Body of pancreas (tissue), 4 donors: ENCODE measurements around the gene SPPL2C. TPM values are rescaled to one million over a fixed set of nuclear protein-coding genes. Genes with fewer than 3 reads are reported as not detected.

Experiments
- ATAC-seq: fragments of 150-250 bp; one replicate; pipeline ENCODE4 v1.9.1; 2016
- DNase-seq, 4 donors: peaks; one replicate each; pipeline ENCODE4 v3.0.0-alpha.2; 2019
- H3K27ac ChIP-seq, 4 donors: fragments of 200-600 bp; sonication (generic); 1 replicate in 3 of 4; 2 replicates in 1 of 4; pipeline versions ENCODE4 v1.5.1 to v1.6.1; 2016 to 2019; ENCODE audit warnings: mild to moderate bottlenecking in 1 of 4, mixed read lengths in 1 of 4, moderate library complexity in 1 of 4
- H3K27me3 ChIP-seq, 2 donors: fragments of 200-600 bp; sonication (generic); one replicate each; pipeline ENCODE4 v1.6.0; 2016; ENCODE audit warnings: mild to moderate bottlenecking in 1 of 2
- H3K36me3 ChIP-seq, 2 donors: fragments of 200-600 bp; sonication (generic); replicated peaks in 1 of 2; 2 replicates each; pipeline ENCODE4 v1.5.1; 2016; ENCODE audit warnings: low read depth in 2 of 2; ENCODE audit not compliant: insufficient read depth in 1 of 2
- H3K4me1 ChIP-seq: fragments of 200-600 bp; sonication (generic); one replicate; pipeline ENCODE4 v1.6.0; 2016
- H3K4me3 ChIP-seq, 2 donors: fragments of 200-600 bp; sonication (generic); 1 replicate in 1 of 2; 2 replicates in 1 of 2; pipeline ENCODE4 v1.5.1; 2016 to 2019
- H3K9me3 ChIP-seq, 3 donors: fragments of 200-600 bp; sonication (generic); 1 replicate in 2 of 3; 2 replicates in 1 of 3; pipeline ENCODE4 v1.5.1; 2016
- CTCF ChIP-seq, 7 experiments: fragments of 450-650 bp in 4 of 7; fragments of 200-600 bp in 3 of 7; sonication (generic) in 3 of 7; IDR thresholded peaks; one replicate each; pipeline ENCODE4 v1.5.1; 2016 to 2019; ENCODE audit warnings: antibody characterized with exemption in 7 of 7
- POLR2A ChIP-seq, 3 donors: fragments of 450-650 bp; IDR thresholded peaks; one replicate each; pipeline ENCODE4 v1.6.1; 2016; ENCODE audit warnings: antibody characterized with exemption in 3 of 3, mild to moderate bottlenecking in 2 of 3
- WGBS, 2 donors: methylation state at CpG; one replicate each; pipeline ENCODE4 v1.1.5; 2017; 5-methylcytosine and 5-hydroxymethylcytosine counted together
- intact Hi-C: fragments of 100-400 bp; cut with DNase I; formaldehyde crosslinking; loops from one replicate; pipeline ENCODE4 v1.15.1; 2023
- total RNA-seq, 2 donors: library from RNA; depleted of rRNA; stranded (reverse); fragments of >200 nt; gene quantifications; one replicate each; pipeline ENCODE4 v1.1.0, GENCODE V29; 2016

The SPPL2C gene
- total RNA-seq, 2 donors from 2014 or later: not detected

DNA sequence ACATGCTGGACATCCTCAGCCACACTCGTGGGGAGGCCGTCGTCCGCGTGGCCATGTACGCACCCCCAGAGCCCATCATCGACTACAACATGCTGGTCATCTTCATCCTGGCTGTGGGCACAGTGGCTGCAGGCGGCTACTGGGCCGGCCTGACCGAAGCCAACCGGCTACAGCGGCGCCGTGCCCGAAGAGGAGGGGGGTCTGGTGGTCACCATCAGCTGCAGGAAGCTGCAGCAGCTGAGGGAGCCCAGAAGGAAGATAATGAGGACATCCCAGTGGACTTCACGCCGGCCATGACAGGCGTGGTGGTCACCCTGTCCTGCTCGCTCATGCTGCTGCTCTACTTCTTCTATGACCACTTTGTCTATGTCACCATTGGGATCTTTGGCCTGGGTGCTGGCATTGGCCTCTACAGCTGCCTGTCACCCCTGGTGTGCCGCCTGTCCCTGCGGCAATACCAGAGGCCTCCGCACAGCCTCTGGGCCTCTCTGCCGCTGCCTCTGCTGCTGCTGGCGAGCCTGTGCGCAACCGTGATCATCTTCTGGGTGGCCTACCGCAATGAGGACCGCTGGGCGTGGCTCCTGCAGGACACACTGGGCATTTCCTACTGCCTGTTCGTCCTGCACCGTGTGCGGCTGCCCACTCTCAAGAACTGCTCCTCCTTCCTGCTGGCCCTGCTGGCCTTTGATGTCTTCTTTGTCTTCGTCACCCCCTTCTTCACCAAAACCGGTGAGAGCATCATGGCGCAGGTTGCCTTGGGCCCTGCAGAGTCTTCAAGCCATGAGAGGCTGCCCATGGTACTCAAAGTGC lies 900 bp downstream of the SPPL2C start:
- H3K36me3 ChIP-seq: no peaks in the 10 kb centered on the region
- no peaks in the 10 kb centered on the region for H3K9me3 ChIP-seq
- DNase-seq (no peak), ATAC-seq (no peak)
- 85 to 87% methylated on average over 23 to 32 of the region's 35 CpGs for WGBS, 2 donors
- H3K4me3 ChIP-seq: no peak overlapping the region
- H3K27ac ChIP-seq: no peak overlapping the region
- intact Hi-C loops: no loop called here
- no peaks in the 10 kb centered on the region for H3K27me3 ChIP-seq
- no peak for TF ChIP-seq POLR2A (IDR thresholded peaks at IDR 0.05)
- TF ChIP-seq CTCF (IDR thresholded peaks at IDR 0.05): no peak
- no peaks in the 10 kb centered on the region for H3K4me1 ChIP-seq

DNA sequence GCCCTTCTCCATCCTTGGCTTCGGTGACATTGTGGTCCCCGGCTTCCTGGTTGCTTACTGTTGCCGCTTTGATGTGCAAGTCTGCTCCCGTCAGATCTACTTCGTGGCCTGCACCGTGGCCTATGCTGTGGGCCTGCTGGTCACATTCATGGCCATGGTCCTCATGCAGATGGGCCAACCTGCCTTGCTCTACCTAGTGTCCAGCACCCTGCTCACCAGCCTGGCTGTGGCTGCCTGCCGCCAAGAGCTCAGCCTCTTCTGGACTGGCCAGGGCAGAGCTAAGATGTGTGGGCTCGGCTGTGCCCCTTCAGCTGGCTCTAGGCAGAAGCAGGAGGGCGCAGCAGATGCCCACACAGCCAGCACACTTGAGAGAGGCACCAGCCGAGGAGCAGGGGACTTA lies 1.5 kb downstream of the SPPL2C start:
- ATAC-seq (no peak), DNase-seq (no peak)
- Histone ChIP-seq H3K27ac (no peak overlapping the region), H3K4me3 (no peak overlapping the region), H3K36me3 (no peaks in the 10 kb centered on the region), H3K27me3 (no peaks in the 10 kb centered on the region), H3K9me3 (no peaks in the 10 kb centered on the region), H3K4me1 (no peaks in the 10 kb centered on the region)
- WGBS, 2 donors: 81 to 87% methylated on average over 9 to 10 of the region's 10 CpGs
- TF ChIP-seq POLR2A (IDR thresholded peaks at IDR 0.05) (no peak), CTCF (IDR thresholded peaks at IDR 0.05) (no peak)
- intact Hi-C loops: no loop called here

GRCh38 chr17:45846646-45847045 lies 2.0 kb downstream of the SPPL2C start:
- Histone ChIP-seq H3K27me3 (no peaks in the 10 kb centered on the region), H3K27ac (no peak overlapping the region), H3K4me3 (no peak overlapping the region), H3K9me3 (no peaks in the 10 kb centered on the region), H3K4me1 (no peaks in the 10 kb centered on the region), H3K36me3 (no peaks in the 10 kb centered on the region)
- 65 to 75% methylated on average over 5 to 8 of the region's 9 CpGs for WGBS, 2 donors
- DNase-seq (no peak), ATAC-seq (no peak)
- TF ChIP-seq CTCF (IDR thresholded peaks at IDR 0.05) (no peak), POLR2A (IDR thresholded peaks at IDR 0.05) (no peak)
- intact Hi-C loops: no loop called here

- no peaks in the 10 kb centered on the region for H3K9me3 ChIP-seq
- ATAC-seq: no peak
- no peaks in the 10 kb centered on the region for H3K4me1 ChIP-seq
- H3K4me3 ChIP-seq: no peak overlapping the region
- no peak for DNase-seq
- H3K36me3 ChIP-seq: no peaks in the 10 kb centered on the region
- 82 to 85% methylated on average over 3 to 4 of the region's 4 CpGs for WGBS, 2 donors
- H3K27me3 ChIP-seq: no peaks in the 10 kb centered on the region
- no peak overlapping the region for H3K27ac ChIP-seq
- intact Hi-C loops: no loop called here
- TF ChIP-seq CTCF (IDR thresholded peaks at IDR 0.05): no peak
- no peak for TF ChIP-seq POLR2A (IDR thresholded peaks at IDR 0.05)
These were observed 2.4 kb downstream of the SPPL2C start for GRCh38 chr17:45847101-45847500.

GRCh38 chr17:45847747-45848146 lies 3.1 kb downstream of the SPPL2C start:
- no peaks in the 10 kb centered on the region for H3K27me3 ChIP-seq
- intact Hi-C loops: no loop called here
- 66 to 76% methylated on average over 5 of the region's 5 CpGs for WGBS, 2 donors

More at GRCh38 chr17:45847747-45848146, 3.1 kb downstream of the SPPL2C start:
- Histone ChIP-seq H3K36me3 (no peaks in the 10 kb centered on the region), H3K4me1 (no peaks in the 10 kb centered on the region), H3K9me3 (no peaks in the 10 kb centered on the region), H3K27ac (no peak overlapping the region), H3K4me3 (no peak overlapping the region)
- ATAC-seq (no peak), DNase-seq (no peak)
- TF ChIP-seq CTCF (IDR thresholded peaks at IDR 0.05) (no peak), POLR2A (IDR thresholded peaks at IDR 0.05) (no peak)
